Posterior vena cava (tissue), 2 donors: ENCODE data around the gene MAP3K7CL. TPM values are rescaled to one million over a fixed set of nuclear protein-coding genes. Genes with fewer than 3 reads are reported as not detected.

ENCODE experiments used
- DNase-seq: peaks from one replicate; pipeline ENCODE4 v3.0.0-alpha.2; 2020; ENCODE audit warnings: low spot score
- intact Hi-C, 2 donors: fragments of 100-400 bp; cut with DNase I; formaldehyde crosslinking; loops; one replicate each; pipeline versions ENCODE4 v1.14.1 to v1.14.2; 2022 to 2023
- total RNA-seq, 2 donors: library from RNA; stranded (reverse); fragmentation: NEBNext Ultra II Directional; extraction: Animal tissue kit (Norgen Biotek cat#: 25700); gene quantifications; one replicate each; pipeline ENCODE4 v1.2.1, GENCODE V29; 2021
- donor health status: DM: yes; HTN: yes; CAD: no.
- donor health status: DM: yes; HTN: yes; CAD: no.

MAP3K7CL gene
- total RNA-seq, 2 donors from 2014 or later: 17.1 to 58.0 TPM

DNA sequence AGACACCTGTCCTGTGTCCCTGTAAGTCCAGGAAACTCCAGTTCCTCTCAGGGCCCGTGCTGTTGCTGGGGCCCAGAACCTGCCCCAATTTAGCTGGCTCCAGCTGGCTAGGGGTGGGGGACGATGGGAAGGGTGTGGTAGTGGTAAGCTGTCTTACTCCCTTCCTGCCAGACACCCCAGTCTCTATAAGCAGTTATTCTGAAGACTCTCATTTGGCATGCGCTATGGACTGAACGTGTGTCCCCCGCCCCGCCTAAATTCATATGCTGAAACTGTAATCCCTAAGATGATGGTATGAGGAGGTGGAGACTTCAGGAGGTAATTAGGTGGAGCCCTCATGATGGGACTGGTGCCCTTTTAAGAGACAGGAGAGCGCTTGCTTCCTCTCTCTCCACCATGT is 82.0 kb downstream of the MAP3K7CL start:
- intact Hi-C loops: no loop called here
- DNase-seq: no peak

DNA sequence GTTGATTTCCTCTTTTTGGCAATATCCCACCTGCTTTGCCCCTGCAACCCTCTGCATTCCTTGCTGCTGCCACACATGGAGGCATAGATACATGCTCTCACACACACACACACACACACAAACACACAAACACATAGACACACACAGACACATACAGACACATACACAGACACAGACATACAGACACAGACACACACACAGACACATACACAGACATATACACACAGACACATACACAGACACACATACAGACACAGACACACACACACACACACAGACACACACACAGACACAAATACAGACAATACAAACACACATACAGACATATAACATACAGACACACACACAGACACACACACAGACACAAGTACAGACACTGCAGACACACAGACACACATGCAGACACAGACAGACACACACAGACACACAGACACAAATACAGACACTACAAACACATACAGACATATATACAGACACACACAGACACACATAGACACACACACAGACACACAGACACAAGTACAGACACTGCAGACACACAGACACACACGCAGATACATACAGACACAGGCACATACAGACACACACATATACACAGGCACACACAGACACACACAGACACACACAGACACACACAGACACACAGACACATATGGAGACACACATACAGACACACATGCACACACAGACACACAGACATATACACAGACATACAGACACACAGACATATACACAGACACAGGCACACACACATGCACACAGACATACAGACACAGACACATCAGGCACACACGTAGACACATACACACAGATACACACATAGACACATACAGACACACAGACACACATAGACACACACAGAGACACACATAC is 83.3 kb downstream of the MAP3K7CL start:
- intact Hi-C loops: no loop called here
- DNase-seq: no peak

DNA sequence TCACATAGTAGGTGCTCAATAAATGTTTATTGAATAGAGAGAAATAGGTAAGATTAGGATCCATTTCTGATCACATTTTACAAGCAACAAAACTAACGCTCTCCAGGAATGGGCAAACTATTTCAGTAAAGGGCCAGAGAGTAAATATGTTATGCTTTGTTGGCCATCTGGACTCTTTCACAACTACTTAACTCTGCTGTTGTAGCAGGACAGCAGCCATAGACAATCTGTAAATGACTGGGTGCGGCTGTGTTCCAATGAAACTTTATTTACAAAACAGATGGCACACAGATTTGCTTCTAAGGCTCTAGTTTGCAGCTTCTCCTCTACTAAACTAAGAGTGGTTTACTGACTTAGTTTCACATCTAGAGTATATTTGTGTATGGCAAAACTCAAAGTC is 85.3 kb downstream of the MAP3K7CL start:
- intact Hi-C loops: no loop called here
- DNase-seq: no peak

DNA sequence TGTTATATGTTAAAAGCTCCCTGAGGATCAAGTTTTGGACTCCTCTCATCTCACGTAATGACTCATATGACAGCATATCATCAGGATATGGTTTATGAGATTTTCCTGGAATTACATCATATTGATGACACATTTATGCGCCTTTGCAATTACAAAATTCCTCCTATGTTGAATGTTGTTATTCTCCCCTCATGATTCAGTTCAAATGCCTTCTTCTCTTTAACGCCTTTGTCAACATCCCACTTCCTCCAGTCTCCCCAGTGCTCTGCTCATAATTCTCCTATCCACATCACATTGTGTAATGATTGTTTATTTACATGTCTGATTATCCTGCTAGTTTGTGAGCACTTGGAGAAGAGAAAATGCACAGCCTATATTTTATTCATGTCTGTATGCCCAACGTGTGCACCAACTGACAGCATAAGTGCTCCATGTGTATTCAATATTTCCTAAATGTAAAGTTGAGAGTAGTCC is 87.4 kb downstream of the MAP3K7CL start:
- no peak for DNase-seq
- intact Hi-C loops: no loop called here

DNA sequence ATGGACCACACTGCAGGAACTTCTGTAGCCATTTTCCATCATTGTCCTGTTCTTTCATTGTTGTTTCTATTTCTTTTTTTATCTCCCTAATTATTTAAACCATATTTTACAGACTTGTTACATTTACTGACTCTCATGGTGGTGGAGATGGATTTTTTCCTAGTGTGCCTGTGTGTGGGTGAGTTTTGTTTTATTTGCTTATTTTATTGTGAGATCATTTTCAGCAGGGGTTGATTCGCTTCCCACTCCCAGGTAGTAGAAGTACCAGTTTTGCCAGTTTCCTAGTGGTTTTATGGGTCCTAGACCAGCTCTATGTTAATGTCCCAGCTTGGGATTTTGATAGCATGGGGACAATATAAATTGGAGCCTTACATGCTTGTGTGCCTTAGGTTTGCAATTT is 88.3 kb downstream of the MAP3K7CL start:
- no peak for DNase-seq
- intact Hi-C loops: no loop called here

DNA sequence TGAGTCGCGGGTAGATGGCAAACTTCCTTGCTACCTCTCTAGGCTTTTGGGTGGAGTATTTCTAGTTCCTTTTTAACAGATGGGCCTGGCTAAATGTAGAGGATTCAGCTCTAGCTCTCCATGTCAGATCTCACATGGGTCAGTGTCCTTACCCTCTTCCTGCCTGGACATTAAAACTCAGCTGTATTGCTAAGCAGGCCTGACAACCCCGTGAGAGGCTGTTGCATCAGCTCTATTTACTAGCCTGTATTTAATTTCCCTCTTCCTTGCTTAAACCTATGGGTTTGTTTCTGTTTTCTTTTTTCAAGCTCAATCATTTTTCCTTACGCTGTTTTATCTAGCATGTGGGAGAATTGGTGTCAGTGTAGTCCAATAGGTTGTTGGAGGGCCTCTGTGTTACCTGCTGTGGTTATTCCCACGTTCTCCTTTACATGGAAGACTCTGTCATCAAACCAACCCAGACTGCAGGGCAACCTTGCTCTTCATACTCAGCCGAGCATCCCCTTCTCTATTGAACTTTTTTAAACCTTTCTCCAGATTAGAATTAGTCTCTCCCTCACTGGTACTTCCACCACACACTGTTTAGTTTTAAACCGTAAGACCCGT is 88.8 kb downstream of the MAP3K7CL start:
- intact Hi-C loops: no loop called here
- DNase-seq: no peak

DNA sequence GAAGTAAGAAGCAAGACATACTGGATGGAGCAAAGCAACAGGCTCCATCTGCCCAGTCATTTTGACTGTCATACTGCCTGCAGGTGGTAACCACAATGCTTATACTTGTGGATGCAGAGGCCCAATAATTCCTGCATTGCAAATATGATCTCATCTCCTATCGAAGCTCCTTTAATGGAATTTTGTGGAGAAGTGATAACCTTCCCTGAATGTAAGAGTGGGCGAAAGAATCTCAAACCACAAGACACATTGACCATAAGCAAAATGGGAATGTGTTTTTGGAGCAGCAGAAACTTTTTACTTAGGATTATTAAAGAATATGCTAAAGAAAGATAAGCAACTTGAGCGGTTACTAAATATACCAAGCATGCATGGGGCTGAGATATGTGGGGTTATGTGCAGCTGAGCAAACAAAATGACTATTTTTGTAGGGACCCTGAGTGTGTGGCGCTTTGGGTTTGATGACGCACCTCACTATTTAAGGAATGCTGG is 90.9 kb downstream of the MAP3K7CL start:
- intact Hi-C loops: no loop called here
- no peak for DNase-seq

DNA sequence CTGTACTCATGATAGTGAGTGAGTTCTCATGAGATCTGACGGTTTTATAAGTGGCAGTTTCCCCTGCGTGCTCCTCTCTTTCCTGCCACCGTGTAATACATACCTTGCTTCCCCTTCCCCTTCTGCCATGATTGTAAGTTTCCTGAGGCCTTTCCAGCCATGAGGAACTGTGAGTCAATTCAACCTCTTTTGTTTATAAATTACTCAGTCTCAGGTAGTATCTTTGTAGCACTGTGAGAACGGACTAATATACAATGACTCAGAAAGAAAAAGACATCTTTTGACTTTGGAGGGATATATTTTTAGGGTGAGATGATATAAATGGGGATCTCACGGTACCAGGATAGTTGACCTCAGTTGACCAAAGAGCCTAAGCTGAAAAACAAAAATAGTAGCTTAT is 93.6 kb downstream of the MAP3K7CL start:
- intact Hi-C loops: no loop called here

More for the DNA sequence above, 93.6 kb downstream of the MAP3K7CL start:
- no peak for DNase-seq

Other genes with a start within 250 kb of the MAP3K7CL start
- 10 to 100 TPM; 22.2 to 26.4 TPM for gene LTN1, start 137.8 kb upstream of the MAP3K7CL start, total RNA-seq
- gene RWDD2B, start 111.3 kb upstream of the MAP3K7CL start, total RNA-seq: 10 to 100 TPM; 16.2 to 17.2 TPM
- 10 to 100 TPM; 34.7 to 43.4 TPM for gene USP16, start 106.0 kb upstream of the MAP3K7CL start, total RNA-seq
- 100 to 1,000 TPM in 1 of 2 donors, 10 to 100 TPM in 1; 82.2 to 108 TPM for gene CCT8, start 57.0 kb upstream of the MAP3K7CL start, total RNA-seq
- gene BACH1, start 168.3 kb downstream of the MAP3K7CL start, total RNA-seq: 10 to 100 TPM; 50.1 to 84.0 TPM